Tongue (tissue), 2 donors: ENCODE measurements around the gene KDM1A. TPM values are rescaled to one million over a fixed set of nuclear protein-coding genes. Genes with fewer than 3 reads are reported as not detected.

Experiments
- DNase-seq: peaks from one replicate; pipeline ENCODE4 v3.0.0-alpha.2; 2015
- total RNA-seq: library from RNA; depleted of rRNA; stranded (reverse); fragments of >200 nt; gene quantifications from one replicate; pipeline ENCODE4 v1.2.3, GENCODE V29; 2014

The KDM1A gene
- total RNA-seq, 1 donor from 2014 or later = 98.1 TPM

DNA sequence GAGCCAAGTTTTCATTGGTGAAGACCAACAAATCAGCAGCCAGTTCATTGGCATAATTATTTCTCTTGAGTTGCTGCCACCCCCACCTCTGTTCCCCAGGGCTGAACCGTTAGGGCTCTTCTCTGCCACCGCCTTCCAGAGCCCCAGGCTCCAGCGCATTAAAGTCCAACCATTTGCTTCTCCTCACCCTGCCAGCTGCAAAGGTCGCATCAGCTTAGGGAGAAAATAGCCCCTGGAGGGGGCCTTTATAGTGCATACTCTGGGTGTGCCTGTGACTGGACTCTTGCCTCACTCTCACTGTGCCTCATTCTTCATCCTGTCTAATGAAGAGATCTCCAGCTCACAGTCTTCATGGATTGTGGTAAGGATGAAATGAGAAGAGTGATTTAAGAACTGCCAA is 50.4 kb downstream of the KDM1A start:
- DNase-seq = no peak

DNA sequence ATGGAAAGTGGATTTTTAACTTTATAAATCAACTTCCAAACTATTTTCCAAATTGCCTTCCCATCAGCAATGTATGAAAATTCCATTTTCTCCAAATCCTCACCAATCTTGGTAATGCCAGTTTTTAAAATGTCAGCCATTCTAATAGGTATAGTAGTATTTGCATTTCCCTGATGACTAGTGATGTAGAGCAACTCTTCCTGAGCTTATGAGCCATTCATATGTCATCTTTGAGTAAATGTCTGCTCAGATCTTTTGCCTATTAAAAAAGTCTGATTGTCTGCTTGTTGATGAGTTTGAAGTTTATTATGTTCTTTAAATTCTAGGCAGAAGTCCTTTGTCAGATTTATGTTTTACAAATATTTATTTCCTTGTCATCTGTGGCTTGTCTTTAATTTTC is 54.7 kb downstream of the KDM1A start:
- no peak for DNase-seq

DNA sequence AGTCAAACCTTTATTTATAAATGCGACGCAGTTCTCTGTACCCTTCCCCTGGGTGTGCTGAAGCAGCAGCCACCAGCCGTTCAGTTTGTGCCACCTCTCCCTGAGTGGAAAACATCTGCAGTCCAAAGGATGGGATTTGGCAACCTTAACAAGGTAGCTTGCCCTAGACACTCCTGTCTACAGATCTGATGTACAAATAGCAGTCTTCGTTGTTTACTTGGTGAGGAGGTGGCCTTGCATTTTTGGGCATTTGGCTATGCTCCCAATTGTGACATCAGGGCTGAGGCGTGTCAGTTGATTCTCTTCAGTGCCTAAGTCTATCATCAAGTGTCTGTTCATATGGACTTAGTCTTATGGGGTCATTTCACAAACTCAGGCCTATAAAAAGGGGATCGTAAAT is 59.8 kb downstream of the KDM1A start:
- no peak for DNase-seq

DNA sequence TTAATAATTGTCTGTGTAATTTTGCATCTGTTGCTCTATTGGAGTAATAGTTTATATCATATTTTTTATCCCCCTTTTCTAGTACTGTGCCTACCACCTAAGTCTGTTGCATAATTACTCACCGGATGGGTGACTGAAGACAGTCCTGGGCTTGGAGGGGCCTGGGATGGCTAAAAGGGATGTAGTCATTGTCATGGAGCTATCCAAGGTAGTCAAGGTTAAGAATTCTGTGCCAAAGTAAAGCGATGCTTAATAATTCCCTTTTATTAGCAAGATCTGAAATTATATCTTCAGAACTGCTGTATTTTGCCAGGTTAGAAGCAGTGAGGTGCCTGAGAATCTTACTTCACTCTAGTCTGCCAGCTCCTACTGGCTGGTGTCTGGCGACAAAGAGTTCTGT is 61.6 kb downstream of the KDM1A start:
- no peak for DNase-seq

DNA sequence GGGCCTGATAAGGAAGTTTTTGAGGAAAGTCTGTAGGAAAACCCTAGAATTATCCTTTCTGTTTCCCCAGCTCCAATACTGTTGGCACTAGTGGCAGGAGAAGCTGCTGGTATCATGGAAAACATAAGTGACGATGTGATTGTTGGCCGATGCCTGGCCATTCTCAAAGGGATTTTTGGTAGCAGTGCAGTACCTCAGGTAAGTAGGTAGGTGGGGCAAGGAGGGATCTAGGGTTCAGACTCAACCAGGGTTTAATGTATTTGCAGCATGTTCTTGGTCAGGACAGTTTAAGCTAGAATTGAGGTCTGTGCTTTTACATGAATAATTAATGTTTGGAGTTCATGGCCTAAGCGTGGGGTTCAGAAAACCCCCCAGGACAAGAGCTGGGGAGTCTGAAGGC is 62.1 kb downstream of the KDM1A start:
- no peak for DNase-seq

DNA sequence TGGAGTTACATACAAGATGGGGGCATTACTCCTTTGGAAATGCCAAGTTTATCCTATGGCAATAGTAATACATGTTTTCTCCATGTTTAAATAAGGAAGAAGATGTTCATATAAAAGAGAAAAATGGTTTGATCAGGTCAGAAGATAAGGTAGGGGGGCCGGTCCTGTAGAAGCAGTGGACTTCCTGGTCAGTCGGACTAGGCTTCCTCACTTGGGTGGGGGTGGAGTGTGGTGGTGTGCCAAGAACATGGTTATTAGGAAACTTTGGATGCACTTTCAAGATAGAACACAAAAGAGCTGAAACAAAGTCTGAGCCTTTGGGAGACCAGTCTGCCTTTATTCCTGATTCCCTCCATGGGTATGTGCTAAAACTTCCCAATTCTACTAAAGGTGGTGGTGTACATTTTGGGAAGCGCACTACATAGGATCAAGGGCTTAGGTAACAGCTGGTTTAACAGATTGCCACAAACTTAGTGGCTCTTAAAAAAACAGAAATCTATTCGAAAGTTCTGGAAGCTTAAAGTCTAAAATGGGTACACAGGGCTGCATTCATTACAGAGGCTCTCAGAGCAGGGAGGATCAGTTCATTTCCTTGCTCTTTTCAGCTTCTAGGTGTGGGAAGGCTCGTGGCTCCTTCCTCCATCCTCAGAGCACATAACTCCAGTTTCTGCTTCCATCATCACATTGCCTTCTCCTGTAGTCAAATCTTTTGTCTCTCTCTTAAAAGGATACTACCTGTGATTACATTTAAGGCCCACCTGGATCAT is 64.6 kb downstream of the KDM1A start:
- DNase-seq = no peak

DNA sequence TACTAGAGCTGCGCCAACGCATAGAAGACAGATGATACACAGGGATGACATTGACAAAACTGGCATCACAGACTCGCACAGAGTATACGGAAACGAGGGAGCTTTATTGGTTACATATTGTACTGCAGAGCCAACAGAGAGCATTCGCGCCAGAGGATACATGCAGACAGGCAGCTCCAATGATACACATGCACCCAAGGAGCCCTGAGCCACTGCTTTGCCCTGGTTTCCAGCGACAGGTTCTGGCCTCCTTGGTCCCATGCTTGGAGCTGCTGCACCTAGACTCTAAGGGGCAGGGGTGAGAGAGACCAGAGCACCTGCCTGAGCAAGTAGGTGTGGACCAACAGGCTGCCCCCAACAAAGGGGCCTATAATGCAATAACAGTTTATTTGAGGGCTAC is 65.6 kb downstream of the KDM1A start:
- no peak for DNase-seq

DNA sequence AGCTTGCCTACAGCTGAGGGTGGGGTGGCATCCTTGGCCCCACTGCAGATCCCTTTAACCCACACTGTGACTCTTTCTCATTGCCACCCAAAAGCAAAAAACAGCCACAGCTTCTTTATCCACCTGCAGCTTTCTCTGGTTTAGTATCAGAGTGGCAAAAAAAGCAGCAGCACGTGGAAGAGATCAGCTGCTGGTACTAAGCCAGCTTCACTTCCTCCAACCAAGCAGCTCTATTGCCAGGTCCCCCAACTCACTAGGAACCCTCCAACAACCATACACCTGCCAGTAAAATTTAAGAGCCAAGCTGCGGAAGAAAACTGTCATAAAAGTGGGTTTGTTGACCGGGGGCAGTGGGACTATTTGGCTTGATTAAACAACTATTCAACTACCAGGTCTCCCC is 66.4 kb downstream of the KDM1A start:
- no peak for DNase-seq

DNA sequence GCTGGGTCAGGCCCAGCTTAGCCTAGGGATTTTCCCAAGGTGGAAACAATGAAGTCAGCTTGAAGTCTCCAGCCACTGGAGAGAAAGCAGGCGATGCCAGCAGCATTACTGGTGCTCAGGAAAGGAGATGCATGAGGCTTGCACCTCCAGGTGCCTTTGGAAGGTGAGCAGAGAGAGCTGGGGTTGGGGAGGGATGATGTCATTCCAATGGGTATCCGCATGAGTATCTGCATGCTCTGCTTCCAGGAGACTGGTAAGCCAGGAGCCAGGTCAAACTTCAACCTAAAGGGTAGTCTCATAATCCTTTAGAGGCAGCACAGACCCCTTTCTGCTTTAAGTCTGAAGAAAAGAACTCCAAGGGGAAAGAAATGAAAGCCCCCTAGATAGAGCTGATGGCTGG is 68.8 kb downstream of the KDM1A start:
- no peak for DNase-seq

DNA sequence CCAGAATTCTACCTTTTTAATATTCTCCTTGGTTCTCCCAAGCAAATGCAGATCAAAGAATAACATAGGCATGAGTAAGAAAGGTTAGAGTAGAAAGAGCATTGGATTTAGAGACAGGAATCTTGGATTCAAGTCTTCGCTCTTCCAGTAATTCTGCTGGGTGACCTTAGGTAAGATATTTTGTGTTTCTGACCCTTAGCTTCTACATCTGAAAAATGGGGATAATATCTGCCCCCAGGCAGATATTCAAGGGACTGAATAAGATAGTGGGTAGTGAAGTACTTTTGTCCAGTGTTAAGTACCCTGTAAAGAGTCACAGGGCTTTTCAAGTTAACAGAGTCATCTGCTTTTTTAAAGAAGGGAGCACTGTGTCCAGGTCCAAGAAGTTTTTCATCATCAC is 70.8 kb downstream of the KDM1A start:
- no peak for DNase-seq

DNA sequence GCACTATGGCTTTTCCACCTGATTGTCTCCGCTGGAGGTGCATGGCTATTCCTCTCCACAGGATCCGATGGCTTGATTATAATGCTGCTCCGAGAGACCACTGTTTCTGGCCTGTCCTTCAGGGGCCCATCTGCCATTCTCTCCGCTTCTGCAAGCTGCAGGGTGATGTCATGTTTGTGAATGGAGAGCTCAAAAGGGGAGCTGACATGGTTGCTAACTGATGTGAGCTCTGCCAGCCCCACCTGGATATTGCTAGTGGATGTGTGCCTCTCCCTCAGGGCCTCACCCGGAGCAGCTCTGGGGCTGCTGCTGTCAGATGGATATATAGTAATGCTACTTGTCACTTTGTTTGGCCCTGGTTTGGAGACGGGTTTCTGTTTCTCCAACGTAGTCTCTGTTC is 72.3 kb downstream of the KDM1A start:
- DNase-seq = no peak

DNA sequence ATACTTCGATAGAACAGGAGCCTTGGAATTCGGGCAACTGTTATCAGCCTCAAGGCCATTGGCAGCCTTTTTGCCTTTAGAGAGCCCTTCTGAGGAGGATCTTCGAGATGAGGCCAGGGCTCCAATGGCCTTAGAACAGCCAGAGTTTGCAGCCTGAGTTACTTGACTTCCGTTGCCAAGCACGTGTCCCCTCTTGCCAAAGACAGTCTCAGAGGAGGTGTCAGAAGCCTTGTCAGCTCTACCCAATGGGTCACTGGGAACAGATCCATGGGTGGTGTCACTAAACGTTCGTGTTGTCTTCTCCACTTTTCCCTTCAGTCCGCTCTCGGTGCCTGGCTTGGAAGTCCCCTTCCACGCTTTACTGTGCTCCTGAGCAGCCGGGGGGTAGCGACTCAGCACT is 73.2 kb downstream of the KDM1A start:
- no peak for DNase-seq

DNA sequence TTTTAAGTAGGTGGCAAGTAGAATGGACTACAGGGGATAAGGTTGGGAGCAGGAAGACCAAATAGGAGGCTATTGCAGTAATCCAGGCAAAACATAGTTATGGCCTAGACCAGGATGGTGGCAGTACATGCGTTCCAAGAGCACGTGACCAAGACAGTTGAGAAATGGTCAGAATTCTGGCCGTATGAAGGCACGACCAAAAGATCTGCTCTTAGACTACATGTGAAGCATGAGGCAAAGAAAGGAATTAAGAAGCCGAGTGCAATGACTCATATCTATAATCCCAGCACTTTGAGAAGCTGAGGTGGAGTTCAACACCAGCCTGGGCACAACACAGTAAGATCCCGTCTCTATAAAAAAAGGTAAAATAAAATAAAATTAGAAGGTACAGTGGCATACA is 78.0 kb downstream of the KDM1A start:
- no peak for DNase-seq

DNA sequence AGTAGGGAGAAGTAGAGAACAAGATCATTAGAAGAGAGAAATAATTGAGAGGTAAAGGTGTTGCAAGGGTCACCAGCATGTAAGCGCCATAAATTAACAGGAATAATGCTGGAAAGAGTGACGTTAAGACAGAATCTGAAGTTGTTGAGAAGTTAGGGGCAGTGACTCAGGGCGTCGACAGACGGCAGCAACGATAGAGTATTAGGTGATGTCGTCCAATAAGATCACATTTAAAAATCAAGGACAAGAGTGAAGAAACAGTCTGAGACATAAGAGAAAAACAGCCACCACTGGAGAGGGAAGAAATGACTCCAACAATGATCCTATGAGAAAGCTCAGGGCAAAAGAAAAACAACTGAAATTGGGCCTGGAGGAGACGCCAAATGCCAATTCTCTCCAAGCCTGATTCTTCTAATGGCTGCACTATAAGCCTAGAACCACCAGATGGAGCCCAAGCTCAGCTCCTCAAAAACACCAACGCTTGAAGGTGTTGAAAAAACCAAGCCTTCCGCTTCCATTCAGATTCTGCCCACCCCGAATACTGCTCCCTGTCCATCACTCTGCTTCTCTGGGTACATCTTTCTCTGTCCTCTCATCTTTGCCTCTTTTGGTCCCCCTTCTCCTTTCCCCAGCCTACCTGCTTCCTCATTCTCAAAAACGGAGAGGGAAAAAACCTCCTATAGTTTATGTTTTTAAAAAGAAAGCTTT is 79.3 kb downstream of the KDM1A start:
- DNase-seq = peak; percentile 89

DNA sequence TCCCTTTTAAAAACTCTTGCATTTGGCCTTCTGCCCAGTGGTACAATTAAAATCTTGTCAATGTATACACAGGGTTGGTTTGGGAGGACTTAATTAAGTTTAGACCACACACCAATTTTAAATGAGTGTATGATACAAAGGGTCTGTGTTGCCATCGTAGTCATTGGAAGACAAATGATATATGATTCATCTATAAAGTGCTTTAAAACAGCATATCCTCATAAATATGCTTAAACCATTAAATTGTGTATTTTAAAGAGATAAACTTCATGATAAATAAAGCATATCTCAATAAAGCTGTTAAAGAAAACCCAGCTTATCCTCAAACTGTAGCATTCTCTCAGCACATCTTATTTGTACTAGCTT is 79.9 kb downstream of the KDM1A start:
- no peak for DNase-seq

DNA sequence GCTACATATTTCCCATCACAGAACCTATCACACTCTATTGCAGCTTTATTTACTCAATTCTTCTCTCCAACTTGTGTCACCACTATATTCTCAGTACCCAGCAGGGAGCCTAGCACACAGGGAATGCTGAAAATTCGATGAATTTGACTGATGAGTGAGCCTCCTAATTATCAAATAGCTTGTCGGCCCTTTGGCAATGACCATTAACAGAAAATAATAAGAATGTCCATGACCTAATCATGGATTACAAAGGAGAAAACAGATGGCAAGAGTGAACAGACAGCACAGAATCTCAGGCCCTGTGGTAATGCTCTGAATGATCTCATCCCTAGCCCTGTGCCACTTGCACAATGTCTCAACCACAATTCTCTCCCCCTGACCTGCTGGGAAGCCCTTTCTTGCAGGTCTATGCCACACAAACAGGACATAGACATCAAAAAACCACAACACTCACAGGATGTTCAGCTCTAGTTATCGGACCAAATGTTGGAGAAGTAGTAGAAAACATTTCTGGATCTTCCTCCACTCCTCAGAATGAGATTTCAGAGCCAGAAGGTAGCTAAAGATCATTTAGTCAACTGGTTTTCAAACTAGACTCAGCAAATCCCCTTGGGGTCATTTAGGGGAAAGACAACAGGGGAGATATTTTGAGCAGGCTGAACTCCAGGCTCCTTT is 80.9 kb downstream of the KDM1A start:
- DNase-seq = no peak

DNA sequence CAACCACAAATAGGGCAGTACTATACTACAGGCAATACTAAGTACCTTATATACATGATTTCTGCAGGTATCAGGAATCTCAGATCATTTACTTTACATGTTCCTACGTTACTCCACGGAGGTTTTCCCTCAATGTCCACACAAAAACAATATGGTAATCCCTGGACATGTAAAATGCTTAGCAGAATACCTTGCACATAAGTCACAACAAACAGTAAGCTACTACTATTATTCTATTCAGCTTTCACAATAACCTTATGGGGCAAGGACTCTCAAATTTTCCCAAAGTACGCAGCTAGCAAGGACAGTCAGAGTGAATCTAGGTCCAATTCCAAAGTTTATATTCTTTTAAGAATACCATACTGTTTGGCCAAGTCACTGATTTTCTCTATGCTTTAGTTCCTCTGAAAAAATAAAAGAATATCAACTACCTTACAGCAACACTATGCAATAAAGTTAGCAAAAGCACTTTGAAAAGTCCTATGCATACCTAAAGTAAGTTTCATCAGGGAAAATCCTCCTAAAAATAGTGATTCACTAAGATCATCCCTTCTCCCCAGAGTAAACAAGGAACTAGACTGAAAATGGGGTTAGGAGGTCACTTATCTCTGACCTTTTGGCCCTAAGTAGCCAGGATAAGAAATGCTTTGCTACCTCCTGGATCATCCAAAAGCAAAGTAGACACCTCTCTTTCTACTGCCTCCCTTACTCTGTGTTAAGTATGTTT is 82.0 kb downstream of the KDM1A start:
- no peak for DNase-seq

DNA sequence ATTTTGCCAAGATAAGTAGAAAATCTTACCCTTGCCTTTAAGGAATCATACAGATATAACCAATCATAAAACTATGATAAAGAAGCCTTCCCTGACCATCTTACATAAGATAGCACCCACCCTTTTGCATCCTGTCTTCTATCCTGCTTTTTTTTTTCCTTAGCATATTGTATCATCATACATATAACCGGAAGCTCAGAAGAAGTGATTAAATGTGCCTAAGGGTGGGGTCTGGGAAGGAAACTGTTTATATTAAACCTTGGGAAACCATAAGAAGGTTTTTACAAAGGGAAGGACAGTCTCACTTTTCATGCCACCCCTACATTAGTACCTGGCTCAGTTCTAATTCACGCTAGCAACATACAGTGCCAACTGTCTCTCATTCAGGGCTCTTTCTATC is 82.6 kb downstream of the KDM1A start:
- DNase-seq = no peak

DNA sequence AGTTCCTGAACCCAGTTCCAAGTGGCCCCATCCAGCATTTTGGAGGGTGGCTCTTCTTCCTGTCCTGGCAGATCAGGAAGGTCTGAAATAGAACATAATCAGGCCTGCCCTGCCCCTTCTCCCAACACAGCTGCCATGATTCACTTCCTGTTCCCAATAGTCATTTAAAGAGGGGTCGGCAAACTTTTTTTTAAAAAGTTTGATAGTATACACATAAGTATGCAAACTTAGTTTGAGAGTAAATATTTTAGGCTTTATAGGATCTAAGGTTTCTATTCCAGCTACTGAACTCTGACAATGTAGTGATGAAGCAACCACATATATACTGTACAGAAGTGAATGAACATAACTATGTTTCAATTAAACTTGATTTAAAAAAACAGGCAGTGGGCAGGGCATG is 83.0 kb downstream of the KDM1A start:
- no peak for DNase-seq

DNA sequence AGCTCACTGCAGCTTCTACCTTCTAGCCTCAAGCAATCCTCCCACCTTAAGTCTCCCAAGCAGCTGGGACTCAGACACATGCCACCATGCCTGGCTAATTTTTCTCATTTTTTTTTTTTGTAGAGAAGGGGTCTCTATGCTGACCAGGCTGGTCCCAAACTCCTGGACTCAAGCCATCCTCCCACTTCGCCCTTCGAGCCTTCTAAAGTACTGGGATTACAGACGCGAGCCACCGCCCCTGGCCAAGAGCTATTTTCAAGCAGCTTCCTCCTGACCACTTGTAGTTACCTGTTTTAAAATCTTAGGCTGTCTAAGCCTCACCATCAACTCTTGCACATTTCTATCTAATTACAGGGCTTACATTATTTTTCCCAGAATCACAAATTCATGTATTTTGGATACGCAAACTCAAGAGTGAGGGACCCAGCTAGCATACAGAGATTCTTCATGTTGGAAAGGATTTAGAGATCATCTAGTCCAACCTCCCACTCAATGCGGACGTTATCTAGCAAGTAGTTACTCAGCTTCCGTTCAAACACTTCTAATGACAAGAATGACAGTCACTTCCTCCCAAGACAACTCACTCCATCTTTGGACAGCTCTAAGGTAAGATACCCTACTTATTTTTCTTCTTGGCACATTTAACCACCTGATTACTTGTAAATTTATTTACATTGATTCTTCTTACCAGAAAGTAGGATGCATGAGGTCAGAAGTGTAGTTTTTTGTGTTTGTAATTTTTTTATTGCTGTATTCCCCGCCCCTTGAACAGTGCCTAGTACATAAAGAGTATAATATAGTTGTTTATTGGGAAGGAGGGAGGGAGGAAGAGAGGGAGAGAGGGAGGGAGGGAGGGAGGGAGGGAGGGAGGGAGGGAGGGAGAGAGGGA is 84.0 kb downstream of the KDM1A start:
- DNase-seq = no peak

DNA sequence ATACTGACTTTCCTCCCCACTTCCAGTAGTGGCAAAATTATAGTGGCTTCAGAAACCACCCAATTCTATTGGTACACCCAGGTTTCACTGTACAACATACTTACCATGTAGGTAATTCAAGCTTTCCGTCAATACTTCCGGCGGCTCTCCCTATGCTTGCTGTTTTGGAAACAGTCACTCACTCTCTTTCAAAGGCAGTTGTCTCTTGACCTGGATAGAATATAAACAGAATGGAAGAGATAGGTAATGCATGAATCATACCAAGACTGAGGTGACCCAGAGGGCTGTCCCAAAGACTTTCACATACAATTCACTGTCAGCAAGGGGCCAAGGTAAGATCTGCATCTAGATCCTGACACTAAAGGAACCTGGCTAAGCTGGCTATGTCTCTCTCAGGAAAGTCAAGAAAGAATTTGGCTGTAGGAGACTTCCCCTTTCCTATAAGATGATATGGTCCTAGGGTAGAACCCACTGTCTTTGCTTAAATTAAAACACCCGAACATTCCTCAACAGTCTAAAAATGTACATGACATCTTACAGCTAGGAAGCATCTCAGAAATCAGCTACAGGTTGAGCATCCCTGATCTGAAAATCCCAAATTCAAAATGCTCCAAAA is 89.8 kb downstream of the KDM1A start:
- no peak for DNase-seq

DNA sequence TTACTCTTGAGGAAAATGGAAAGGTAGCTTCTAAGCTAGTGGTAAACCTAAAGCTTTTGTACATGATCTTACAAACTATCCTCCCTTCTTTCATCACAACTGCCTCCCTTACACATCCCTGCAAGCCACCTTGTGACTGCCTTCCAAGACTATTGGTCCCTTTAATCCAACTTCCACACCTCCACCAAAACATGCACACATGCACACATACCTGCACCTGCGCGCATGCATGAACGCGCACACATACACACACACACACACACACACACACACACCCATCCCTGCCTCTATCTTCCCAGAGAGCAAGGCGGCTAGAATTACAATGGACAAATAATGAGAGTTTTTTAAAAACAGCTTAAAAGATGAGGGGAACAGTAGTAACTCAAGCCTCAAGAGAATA is 91.1 kb downstream of the KDM1A start:
- no peak for DNase-seq
